ENCODE data around the gene MRPS7. TPM values are rescaled to one million over a fixed set of nuclear protein-coding genes. Genes with fewer than 3 reads are reported as not detected.

Gene MRPS7
- total RNA-seq, 1 experiment from 2014 or later = 94.7 TPM

DNA sequence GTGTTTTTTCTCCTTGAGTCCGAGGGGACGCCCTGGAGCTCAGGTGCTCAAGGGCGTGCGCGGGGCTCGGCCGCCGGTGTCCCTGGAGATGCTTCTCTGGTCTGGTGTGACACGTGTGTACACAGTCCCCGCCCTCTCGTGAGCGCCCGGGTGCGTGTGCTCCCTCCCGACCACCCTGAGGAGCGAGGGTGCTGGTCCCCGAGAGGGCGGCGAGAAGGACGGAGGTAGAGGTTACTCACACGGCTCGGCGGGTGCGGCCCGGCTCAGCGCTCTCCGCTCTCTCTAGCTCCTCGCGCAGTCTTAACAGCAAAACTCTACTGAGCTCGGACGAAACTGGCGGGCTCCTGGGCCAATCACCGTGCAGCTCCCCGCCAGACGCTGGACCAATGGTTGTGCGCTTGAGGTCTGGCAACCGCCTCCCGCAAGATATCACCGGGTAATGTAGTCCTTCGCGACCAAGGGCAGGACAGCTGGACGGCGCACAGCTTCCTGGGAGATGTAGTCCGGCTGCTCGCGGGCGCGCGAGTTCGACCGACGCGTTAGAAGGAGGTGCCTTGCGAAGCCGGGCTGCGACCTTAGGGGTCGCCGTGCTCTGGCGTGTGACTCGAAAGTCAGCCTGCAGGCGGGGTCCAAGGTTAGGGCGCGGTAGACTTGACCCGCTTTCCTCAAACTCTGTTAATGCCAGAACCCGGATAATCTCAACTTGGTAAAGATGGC is 27.6 kb downstream of the MRPS7 start, which contains the start of gene SLC25A19 (continued):
- TF ChIP-seq ZSCAN18 (CRISPR knock-in tag; IDR thresholded peaks at IDR 0.05) = no peak
- TF ChIP-seq SP1 (CRISPR knock-in tag; conservative IDR thresholded peaks at IDR 0.05) = peak; percentile 77; the same call in 1 of the 2 replicates
- peak; percentile 90; the same call in 1 of the 2 replicates for TF ChIP-seq FOXP1 (CRISPR knock-in tag; IDR thresholded peaks at IDR 0.05; ENCODE audit: borderline replicate concordance)

GRCh38 chr17:75289832-75290337 is 28.2 kb downstream of the MRPS7 start:
- ChIA-PET CTCF (interaction anchor here (0.6 to 3.7 kb wide), 41 partner anchors 10 to 540 kb away, joined by 3 to 106 read pairs (median 5); partner anchors contain the start of genes GALK1, GGA3, GRB2 and LLGL2), POLR2A (interaction anchor here (0.7 to 1.8 kb wide), 18 partner anchors 8 to 475 kb away, joined by 3 to 24 read pairs (median 4); partner anchors contain the start of genes GALK1, GGA3, GRB2 and MIF4GD)
- H3K4me1 Mint-ChIP-seq = peaks cover 8% of the 10 kb centered on the region
- peak overlapping the region; percentile 99 for H3K27ac Mint-ChIP-seq
- H3K36me3 Mint-ChIP-seq = peaks cover 11% of the 10 kb centered on the region
- H3K4me3 Mint-ChIP-seq = peak overlapping the region; percentile 94
- no peaks in the 10 kb centered on the region; the same call in 1 of the 2 replicates for H3K27me3 Mint-ChIP-seq (ENCODE audit: low read depth)
- DNase-seq (ENCODE audit: low spot score) (no peak), ATAC-seq (no peak)
- H3K9me3 Mint-ChIP-seq = no peaks in the 10 kb centered on the region
- no peak for TF ChIP-seq HMGXB4 (CRISPR knock-in tag; IDR thresholded peaks at IDR 0.05)
- no peak for TF ChIP-seq USF1 (CRISPR knock-in tag; IDR thresholded peaks at IDR 0.05)
- TF ChIP-seq SP1 (CRISPR knock-in tag; conservative IDR thresholded peaks at IDR 0.05) = no peak
- TF ChIP-seq ZNF232 (CRISPR knock-in tag; IDR thresholded peaks at IDR 0.05) = no peak
- no peak for TF ChIP-seq SMAD3 (CRISPR knock-in tag; IDR thresholded peaks at IDR 0.05; ENCODE audit: borderline replicate concordance)
- TF ChIP-seq ZNF121 (CRISPR knock-in tag; IDR thresholded peaks at IDR 0.05) = no peak
- no peak for TF ChIP-seq KAT7 (CRISPR knock-in tag; IDR thresholded peaks at IDR 0.05; ENCODE audit: borderline replicate concordance)
- TF ChIP-seq, protein P1, sequence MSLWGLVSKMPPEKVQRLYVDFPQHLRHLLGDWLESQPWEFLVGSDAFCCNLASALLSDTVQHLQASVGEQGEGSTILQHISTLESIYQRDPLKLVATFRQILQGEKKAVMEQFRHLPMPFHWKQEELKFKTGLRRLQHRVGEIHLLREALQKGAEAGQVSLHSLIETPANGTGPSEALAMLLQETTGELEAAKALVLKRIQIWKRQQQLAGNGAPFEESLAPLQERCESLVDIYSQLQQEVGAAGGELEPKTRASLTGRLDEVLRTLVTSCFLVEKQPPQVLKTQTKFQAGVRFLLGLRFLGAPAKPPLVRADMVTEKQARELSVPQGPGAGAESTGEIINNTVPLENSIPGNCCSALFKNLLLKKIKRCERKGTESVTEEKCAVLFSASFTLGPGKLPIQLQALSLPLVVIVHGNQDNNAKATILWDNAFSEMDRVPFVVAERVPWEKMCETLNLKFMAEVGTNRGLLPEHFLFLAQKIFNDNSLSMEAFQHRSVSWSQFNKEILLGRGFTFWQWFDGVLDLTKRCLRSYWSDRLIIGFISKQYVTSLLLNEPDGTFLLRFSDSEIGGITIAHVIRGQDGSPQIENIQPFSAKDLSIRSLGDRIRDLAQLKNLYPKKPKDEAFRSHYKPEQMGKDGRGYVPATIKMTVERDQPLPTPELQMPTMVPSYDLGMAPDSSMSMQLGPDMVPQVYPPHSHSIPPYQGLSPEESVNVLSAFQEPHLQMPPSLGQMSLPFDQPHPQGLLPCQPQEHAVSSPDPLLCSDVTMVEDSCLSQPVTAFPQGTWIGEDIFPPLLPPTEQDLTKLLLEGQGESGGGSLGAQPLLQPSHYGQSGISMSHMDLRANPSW (CRISPR knock-in tag; conservative IDR thresholded peaks at IDR 0.05; ENCODE audit: low read depth) = no peak
- no peak for TF ChIP-seq CBFB (CRISPR knock-in tag; IDR thresholded peaks at IDR 0.05; ENCODE audit: low read depth)
- TF ChIP-seq, protein P2, sequence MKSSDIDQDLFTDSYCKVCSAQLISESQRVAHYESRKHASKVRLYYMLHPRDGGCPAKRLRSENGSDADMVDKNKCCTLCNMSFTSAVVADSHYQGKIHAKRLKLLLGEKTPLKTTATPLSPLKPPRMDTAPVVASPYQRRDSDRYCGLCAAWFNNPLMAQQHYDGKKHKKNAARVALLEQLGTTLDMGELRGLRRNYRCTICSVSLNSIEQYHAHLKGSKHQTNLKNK (CRISPR knock-in tag; IDR thresholded peaks at IDR 0.05) = no peak
- no peak for TF ChIP-seq ARID4B (CRISPR knock-in tag; IDR thresholded peaks at IDR 0.05; ENCODE audit: borderline replicate concordance)
- TF ChIP-seq, protein P3, sequence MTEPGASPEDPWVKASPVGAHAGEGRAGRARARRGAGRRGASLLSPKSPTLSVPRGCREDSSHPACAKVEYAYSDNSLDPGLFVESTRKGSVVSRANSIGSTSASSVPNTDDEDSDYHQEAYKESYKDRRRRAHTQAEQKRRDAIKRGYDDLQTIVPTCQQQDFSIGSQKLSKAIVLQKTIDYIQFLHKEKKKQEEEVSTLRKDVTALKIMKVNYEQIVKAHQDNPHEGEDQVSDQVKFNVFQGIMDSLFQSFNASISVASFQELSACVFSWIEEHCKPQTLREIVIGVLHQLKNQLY (CRISPR knock-in tag; IDR thresholded peaks at IDR 0.05) = no peak
- no peak for TF ChIP-seq JAZF1 (CRISPR knock-in tag; IDR thresholded peaks at IDR 0.05)
- TF ChIP-seq, protein P4, sequence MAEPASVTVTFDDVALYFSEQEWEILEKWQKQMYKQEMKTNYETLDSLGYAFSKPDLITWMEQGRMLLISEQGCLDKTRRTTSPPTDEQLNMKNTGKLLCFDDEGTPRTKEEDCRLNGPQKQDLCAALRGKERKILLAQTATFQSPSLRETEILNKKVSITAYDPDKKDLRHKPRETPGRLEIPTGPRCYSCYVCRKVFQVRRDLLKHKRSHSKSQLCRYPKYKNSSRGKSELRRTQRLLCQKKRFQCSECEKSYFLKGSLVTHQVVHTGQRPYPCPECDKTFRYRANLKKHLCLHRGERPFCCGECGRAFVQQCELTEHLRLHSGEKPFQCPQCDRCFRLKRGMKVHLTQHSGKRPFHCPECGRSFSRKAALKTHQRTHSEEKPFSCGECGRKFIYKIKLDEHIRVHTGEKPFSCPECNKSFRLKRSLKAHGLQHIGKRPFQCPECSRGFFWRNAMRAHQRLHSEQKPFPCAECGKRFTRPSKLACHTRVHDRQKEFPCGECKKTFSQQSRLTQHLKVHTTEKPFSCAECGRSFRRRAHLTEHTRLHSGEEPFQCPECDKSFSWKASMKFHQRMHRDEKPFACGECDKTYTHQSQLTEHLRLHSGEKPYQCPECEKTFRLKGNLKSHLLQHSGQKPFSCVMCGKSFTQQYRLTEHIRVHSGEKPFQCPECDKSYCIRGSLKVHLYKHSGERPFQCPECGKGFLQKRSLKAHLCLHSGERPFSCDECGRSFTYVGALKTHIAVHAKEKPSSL (CRISPR knock-in tag; conservative IDR thresholded peaks at IDR 0.05) = no peak
